Measurements from ENCODE around the gene ROCK2.

ROCK2 gene

DNA sequence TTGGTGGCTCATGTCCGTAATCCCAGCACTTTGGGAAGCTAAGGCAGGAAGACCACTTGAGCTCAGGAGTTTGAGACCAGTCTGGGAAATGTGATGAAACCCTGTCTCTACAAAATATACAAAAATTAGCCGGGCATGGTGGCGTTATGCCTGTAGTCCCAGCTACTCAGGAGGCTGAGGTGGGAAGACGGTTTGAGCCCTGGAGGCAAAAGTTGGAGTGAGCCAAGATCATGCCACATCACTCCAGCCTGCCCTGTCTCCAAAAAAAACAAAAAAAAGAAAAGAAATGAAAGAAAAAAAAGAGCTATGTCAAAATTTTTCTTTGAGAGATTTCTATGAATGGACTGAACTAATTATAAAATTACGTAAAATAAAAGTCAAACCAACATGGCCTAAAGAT, 34.7 kb downstream of the ROCK2 start:
- no peak for DNase-seq (ENCODE audit: low read depth)

DNA sequence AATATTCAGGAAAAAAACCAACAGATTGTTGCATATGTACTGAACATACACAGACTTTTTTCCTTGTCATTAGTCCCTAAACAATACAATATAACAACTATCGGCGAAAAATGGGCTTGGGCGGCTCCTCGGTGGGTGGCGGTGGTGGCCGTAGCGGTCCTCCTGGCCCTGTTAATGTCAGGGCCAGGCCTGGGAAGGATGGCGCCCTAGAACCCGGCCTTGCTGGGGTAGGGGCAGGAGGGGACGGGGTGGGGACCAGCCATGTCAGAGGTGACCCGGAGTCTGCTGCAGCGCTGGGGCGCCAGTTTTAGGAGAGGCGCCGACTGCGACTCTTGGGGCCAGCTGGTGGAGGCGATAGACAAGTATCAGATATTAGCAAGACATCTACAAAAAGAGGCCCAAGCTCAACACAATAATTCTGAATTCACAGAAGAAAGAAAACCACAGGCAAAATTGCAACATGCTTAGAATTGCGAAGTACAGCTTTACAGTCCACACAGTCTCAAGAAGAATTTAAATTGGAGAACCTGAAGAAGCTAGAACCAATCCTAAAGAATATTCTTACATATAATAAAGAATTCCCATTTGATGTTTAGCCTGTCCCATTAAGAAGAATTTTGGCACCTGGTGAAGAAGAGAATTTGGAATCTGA, 36.5 kb downstream of the ROCK2 start:
- no peak for DNase-seq (ENCODE audit: low read depth)

DNA sequence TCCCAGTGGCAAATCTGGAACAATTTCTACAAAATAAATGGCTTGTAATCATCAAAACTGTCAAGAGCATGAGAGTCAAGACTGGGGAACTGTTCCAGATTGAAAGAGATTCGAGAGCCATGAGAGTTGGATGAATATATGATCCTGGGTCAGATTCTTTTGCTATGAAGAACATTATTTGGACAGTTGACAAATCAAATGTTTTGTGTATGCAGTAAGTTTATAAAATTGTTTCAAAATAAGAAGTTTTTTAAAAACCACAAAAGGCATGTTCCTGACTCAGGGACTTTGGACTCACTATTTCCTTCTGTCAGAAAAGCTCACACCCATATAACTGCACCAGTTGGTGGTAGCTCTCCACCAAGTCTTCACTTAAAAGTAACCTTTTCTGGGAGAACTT, 38.5 kb downstream of the ROCK2 start:
- no peak for DNase-seq (ENCODE audit: low read depth)

DNA sequence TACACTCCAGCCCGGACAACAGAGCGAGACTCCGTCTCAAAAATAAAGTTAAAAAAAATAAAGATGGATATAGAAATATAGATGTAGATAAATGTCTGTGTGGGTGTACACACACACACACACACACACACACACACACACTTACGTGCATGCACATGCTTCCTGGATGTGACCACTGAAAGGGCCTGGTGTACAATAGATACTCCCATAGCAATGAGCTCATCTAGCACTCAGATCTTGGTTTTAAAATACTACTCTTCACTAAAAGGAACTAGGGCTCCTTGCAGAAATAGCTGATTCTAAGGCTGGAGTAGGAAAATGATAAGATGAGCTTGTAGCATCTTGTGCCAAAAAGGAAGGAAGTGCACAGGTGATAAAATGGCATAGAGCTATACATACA, 39.1 kb downstream of the ROCK2 start:
- DNase-seq (ENCODE audit: low read depth): no peak

DNA sequence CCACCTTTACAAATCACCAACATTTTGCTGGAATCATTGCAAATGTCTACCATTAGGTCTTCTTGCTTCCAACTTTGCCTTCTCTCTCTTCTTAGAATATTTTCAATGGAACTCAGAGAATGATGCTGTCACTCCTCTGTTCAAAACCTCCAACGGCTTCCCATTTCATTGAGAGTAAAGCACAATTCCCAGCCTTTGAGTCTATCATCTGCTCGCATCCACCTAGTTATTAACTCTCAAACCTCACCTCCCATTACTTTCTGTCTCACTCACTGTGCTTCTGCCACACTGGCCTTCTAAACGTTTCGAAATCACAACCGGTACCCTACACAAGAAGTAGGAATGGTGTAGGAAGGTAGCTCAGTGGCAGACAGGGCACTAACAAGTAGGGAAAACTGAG, 40.0 kb downstream of the ROCK2 start:
- DNase-seq (ENCODE audit: low read depth): no peak

DNA sequence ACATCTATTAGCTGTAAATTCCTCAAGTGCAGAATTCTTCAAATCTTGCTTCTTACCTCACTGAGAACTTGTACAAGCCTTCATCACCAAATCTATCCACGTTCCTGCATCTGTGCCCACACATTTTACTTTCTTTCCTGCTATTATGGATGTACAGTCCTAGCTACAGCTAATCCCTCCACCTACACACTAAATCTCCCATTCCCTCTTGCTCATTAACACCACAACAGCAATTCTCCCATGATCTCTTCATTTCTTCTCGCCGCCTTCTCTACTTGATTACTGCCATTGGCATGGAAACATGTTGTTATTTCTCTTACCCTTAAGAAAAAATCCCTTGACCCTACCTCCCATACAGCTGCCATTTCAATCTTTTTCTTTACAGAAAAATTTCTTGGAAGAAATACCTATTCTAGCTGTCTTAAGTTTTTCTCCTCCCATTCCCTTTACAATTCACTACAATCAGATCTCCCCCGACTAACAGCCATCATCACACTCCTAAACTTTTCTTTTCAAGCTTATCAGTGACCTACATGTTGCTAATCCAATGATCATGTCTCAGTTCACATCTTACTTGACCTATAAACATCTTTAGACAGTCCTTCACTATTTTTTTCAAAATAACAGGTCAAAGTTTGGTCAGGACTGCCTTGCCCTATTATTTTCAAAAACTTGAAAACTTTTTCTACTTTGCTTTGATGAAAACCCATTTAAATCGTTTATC, 41.0 kb downstream of the ROCK2 start:
- DNase-seq (ENCODE audit: low read depth): no peak

DNA sequence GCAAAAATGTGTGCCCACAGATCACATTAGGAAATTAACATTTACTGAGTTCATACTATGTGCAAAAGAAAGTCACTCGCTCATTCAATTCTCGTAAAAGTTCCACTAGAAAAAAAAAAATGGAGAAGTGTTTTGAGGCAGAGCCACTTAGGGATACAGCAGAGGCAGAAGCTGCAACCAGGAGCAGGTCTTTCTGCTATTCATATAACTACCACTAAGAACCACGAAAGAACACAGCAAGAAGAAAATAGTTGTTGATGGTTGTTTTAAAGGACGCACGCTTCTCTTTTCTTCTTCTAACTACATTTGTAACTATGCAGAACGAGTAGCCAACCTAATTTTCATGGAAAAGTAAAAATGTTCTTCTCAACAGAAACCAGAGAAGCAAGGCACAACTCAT, 45.0 kb downstream of the ROCK2 start:
- no peak for DNase-seq (ENCODE audit: low read depth)

DNA sequence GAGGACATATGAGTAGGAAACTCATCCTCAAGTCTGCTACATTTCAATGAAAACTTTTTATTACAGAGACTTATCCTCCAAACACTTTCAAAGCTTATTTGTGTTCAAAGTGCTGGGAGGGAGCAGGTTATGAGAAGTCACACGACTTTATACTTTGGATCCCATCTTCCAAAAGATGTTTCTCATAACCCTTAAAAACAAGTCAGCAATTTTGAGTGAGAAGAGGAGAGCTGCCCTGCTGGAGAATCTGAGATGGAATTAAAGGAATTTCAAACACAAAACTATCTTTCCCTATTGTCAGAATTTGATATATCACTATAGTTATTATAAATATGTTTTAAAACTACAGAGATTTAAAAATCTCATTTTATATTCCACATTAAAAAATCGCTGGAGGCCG, 45.8 kb downstream of the ROCK2 start:
- no peak for DNase-seq (ENCODE audit: low read depth)

DNA sequence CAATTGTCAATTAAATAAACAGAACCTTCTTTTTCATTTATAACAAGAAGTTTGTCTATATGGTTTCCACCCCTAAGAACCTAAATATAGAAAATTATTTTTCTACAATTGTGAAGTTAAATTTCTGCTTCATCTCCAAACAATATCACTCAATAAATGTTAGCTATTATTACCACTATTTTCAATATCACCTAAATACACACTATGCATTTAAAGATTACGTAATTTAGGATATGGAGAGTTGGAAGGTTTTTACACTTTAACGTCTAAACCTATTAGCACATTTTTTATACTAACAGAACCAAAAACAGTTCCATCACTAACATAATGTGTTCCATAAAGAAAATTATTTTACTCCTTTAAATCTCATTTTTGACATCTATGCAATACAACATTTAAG, 48.0 kb downstream of the ROCK2 start:
- no peak for DNase-seq (ENCODE audit: low read depth)

DNA sequence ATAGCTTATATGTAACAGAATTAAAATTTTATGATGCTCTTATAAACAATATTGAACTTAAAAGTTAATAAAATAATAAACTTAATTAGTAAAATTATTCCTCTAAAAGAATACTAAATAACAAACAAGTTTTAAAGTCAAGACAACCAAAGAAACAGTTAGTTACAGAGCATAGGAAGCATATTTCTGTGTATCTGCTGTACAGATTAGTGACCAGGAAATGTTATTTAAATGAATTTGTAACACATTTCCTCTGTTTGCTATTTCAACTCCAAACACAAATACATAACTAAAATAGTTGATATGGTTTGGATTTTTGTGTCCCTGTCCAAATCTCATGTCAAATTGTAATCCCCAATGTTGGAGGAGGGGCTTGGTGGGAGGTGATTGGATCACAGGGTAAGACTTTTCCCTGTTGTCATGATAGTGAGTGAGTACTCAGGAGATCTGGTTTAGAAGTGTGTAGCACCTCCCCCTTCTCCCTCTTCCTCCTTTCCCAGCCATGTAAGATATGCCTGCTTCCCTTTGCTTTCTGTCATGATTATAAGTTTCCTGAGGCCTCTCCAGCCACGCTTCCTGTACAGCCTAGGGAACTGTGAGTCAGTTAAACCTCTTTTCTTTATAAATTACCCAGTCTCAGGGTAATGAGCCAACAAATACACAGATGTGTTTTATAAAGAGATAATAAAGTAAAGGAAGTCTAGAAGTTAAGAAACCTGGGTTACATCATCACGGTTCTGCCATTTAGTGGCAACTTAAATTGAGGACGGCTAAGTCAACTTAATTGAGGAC, 51.8 kb downstream of the ROCK2 start:
- no peak for DNase-seq (ENCODE audit: low read depth)

DNA sequence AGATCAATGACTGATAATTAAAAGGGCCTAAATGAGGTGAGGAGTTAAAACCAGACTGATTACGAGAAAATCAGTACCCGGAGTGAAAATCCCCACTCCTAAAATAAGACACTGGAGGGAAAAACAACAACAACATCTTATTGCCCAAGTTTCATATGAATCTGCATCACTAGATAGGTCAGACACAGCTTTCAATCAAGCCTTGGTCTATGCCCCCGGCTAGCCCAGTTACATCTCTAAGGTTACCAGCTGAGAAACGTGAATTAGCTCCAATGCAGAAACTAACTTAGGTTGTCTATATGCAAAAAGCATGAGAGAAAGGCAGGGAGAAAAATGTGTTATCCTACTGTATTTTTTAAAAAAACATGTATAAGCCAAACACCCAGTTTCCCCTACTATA, 53.7 kb downstream of the ROCK2 start:
- DNase-seq (ENCODE audit: low read depth): no peak

DNA sequence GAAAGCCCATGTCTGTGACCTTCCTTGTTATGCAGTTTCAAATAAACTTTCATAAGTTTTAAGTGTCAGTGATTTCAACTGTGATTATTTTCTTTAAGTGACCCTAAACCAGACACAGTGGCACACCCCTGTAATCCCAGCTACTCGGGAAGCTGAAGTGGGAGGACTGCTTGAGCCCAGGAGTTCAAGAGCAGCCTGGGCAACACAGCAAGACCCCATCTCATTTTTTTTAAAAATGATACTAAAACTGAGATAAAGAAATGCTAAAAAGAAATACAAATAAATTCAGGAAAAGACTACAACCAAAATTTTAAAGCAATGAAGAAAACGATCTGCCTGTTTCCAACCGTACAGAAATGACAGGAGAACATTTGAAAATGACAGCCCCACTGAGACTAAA, 54.2 kb downstream of the ROCK2 start:
- no peak for DNase-seq (ENCODE audit: low read depth)

DNA sequence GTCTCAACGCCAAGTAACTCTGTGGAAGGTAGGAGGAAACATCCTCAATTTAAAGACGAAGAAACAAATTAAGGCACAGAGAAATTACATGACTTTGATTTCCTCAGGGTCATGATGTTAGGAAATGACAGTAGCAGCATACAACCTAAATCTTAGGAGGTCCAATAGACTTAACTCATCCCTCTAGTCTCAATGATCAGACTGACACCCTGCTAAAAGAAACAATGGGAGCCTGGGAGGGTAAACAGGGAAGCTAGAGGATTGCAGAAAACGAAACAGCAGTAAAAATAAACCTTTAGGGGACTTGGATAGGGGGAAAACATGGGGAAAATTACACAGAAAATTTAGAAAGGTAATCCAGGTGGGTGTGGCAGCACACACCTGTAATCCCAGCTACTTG, 56.0 kb downstream of the ROCK2 start:
- DNase-seq (ENCODE audit: low read depth): no peak

DNA sequence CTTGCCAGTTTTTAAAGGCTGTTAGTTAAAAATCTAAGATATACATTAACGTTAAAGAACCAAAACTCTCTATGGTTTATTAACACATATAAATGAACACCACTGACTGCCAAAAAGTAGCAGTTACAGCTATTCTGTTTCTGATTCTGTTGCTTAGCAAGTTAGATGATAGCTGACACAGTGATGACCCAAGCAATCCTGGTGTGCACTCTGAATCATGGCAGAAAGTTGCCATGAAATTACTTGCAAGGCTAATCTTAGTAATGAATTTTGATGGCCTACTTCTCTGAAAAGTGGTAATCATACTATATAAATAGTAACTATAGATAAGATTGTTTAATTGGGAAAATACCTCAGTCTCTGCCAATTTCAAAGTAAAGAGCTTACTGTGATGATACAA, 57.7 kb downstream of the ROCK2 start:
- no peak for DNase-seq (ENCODE audit: low read depth)

DNA sequence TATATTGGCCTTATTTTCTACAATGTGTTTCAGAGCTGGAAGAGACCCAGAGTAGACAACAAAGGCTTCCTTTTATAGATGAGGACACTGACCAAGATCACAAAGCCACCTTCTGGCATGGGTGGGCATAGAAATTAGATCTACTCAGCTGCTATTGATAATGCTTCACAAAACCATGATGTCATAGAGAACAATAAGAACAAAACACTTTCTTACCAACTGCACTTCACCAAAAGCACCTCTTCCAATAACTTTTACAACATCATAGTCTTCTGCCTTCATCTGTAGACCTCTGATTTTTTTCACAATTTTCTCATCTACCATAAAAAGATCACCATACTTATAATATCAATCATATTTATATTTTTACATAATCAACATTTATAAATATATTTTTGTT, 58.1 kb downstream of the ROCK2 start:
- DNase-seq (ENCODE audit: low read depth): no peak

DNA sequence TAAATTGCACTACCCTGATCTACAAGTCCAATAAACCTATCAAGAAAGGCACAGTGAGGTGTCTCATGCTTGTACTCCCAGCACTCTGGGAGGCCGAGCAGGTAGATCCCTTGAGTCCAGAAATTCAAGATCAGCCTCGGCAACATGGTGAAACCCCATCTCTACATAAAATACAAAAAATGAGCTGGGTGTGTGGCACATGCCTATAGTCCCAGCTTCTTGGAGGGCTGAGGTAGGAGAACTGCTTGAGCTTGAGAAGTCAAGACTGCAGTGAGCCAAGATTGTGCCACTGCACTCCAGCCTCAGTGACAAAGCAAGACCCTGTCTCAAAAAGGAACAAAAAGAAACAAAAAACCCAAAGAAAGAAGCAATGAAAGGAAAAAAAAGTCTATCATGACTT, 58.9 kb downstream of the ROCK2 start:
- no peak for DNase-seq (ENCODE audit: low read depth)

DNA sequence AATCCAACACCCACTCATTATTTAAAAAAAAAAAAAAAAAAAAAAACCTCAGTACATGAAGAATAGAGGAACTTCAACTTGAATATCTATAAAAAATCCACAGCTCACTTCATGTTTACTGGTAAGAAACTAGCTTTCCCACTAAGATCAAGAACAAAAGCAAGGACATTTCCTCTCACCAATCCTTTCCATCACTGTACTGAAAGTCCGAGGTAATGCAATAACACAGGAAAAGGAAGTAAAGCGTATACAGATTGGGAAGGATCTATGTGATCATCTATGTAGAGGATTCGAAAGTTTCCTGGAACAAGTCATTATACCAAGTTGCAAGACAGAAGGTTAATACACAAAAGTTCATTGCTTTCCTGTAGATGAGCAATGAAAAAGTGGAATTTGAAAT, 63.2 kb downstream of the ROCK2 start:
- DNase-seq (ENCODE audit: low read depth): no peak

DNA sequence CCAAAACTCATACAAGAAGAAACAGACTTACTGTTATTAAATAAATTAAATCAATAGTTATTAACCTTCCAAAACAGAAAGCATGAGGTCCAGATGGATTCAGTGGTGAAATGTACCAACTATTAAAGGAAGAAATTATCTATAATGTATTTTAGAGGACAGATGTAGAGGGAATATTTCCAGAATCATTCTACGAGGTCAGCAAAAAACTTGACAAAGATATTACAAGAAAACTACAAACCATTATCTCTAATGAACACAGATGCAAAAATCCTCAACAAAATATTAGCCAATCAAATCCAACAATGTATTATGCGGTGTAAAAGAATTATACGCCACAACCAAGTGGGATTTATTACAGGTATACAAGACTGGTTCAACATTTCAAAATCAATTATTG, 63.7 kb downstream of the ROCK2 start:
- DNase-seq (ENCODE audit: low read depth): no peak

DNA sequence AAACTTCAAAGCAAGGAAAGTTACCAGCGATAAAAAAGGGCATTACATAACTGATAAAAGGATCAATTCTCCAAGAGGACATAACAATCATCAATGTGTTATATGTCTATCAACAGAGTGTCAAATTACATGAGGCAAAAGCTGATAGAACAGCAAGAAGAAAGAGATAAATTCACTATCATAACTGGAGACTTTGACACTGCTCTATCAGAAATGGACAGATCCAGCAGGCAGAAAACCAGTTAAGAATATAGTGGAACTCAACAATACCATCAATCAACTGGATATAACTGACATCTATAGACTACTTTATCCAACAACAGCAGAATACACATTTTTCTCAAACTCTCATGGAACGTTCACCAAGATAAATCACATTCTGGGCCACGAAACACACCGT, 65.0 kb downstream of the ROCK2 start:
- no peak for DNase-seq (ENCODE audit: low read depth)

DNA sequence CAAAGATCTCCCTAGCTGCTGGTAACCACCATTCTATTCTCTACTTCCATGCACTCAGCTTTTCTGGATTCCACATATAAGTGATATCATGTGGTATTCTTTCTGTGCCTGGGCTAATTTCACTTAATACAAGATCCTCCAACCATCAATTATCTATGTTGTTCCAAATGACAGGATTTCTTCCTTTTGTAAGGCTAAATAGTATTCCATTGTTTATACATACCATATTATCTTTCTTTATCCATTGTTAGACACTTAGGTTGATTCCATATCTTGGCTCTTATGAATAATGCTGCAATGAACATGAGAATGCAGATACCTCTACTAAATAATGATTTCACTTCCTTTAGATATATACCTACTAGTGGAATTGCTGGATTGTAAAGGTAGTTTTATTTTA, 66.2 kb downstream of the ROCK2 start:
- no peak for DNase-seq (ENCODE audit: low read depth)

DNA sequence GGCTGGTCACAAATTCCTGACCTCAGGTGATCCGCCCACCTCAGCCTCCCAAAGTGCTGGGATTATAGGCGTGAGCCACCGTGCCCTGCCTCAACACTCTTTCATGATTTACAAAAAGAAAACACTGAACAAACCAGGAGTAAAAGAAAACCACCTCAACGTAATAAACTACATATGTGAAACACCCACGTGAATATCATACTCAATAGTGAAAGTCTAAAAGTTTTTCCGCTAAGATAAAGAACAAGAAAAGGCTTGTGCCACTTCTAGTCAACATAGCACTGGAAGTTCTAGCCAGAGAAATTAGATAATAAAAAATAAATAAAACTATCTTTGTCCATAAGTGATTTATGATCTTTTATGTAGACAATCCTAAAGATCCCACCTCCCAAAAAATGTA, 68.5 kb downstream of the ROCK2 start:
- DNase-seq (ENCODE audit: low read depth): no peak

DNA sequence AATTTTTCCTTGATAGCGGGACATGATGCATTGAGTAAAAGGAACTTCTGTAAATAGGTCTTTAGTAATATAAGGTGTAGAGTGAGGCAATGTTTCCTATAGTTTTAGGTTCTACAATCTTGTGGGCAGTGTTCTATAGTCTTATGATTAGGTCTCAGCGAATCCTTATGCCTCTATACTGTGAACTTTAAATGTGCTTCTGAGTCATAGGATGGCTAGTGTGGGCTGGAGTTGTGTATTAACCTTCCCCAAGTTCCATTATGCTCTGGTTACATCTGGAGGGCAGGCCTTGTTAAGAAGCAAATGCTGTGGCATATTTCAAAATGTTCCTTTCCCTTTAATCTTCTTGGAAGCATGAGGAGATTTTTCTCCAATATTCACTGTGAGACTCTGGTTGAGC, 73.5 kb downstream of the ROCK2 start:
- DNase-seq (ENCODE audit: low read depth): no peak

DNA sequence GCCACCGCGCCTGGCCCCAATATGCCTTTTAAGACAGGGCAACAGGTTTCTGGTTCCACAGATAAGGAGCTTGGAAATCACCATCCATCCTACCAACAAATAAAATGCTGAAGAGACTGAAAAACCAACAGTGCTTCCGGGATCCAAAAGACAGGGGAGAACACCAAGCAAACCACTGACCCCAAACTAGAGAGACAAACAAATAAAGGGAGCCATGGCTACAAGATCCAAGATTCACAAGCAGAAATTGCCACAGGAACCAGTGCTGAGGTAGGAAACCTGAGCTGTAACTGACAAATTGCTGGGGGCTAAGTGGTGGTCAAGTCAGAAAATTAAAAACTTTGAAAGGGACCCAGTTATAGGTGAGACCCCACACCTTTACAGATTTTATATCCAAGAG, 76.5 kb downstream of the ROCK2 start:
- no peak for DNase-seq (ENCODE audit: low read depth)

Measured in T follicular helper cell (primary cell).